ENCODE results near the gene INSYN1.

Gene INSYN1

GRCh38 chr15:73717802-73718201, 35.3 kb downstream of the INSYN1 start:
- H3K27me3 ChIP-seq (ENCODE audit: insufficient read depth, low read length), result no peaks in the 10 kb centered on the region
- no peak overlapping the region for H2BK5ac ChIP-seq (ENCODE audit: low read depth, low read length, poor library complexity)
- H3K4me3 ChIP-seq (ENCODE audit: low read depth, low read length), result no peak overlapping the region
- peaks cover 13 to 19% of the 10 kb centered on the region in 2 experiments for H3K36me3 ChIP-seq (ENCODE audit: control insufficient read depth in 1 of 2, insufficient read depth in 2 of 2, low read length in 2 of 2)
- no peak overlapping the region for H3K4ac ChIP-seq (ENCODE audit: low read depth, low read length)
- H3K4me1 ChIP-seq (ENCODE audit: control insufficient read depth in 1 of 2, insufficient read depth in 2 of 2, low read length in 2 of 2), result no peaks in the 10 kb centered on the region
- no peaks in the 10 kb centered on the region for H3K9me3 ChIP-seq (ENCODE audit: insufficient read depth, low read depth, low read length)
- no peak overlapping the region for H4K91ac ChIP-seq (ENCODE audit: low read depth, low read length)
- no peak overlapping the region for H3K23ac ChIP-seq (ENCODE audit: low read length)
- no peak overlapping the region for H2AK5ac ChIP-seq (ENCODE audit: low read length)
- no peak for DNase-seq
- H2AFZ ChIP-seq (ENCODE audit: insufficient read depth, low read length, poor library complexity), result no peak overlapping the region
- H4K12ac ChIP-seq (ENCODE audit: low read depth, low read length), result no peak overlapping the region
- H3K14ac ChIP-seq (ENCODE audit: low read length), result no peak overlapping the region
- H3K79me2 ChIP-seq (ENCODE audit: control insufficient read depth, insufficient read depth, low read length, poor library complexity), result no peaks in the 10 kb centered on the region
- H2BK12ac ChIP-seq (ENCODE audit: low read length), result no peak overlapping the region
- H3K79me1 ChIP-seq (ENCODE audit: low read length), result no peaks in the 10 kb centered on the region
- no CpG with 5 or more reads among the region's 11 CpGs for WGBS (ENCODE audit: extremely low coverage, insufficient coverage, insufficient read length)
- no peak overlapping the region for H2BK120ac ChIP-seq (ENCODE audit: insufficient read depth, low read length, poor library complexity)
- H4K8ac ChIP-seq (ENCODE audit: low read depth, low read length), result no peak overlapping the region
- no peak overlapping the region for H3K9ac ChIP-seq (ENCODE audit: low read length)
- H3K27ac ChIP-seq (ENCODE audit: low read depth, low read length), result no peak overlapping the region
- no peak overlapping the region for H3K18ac ChIP-seq (ENCODE audit: low read length)
- H3K4me2 ChIP-seq (ENCODE audit: low read length), result no peak overlapping the region

DNA sequence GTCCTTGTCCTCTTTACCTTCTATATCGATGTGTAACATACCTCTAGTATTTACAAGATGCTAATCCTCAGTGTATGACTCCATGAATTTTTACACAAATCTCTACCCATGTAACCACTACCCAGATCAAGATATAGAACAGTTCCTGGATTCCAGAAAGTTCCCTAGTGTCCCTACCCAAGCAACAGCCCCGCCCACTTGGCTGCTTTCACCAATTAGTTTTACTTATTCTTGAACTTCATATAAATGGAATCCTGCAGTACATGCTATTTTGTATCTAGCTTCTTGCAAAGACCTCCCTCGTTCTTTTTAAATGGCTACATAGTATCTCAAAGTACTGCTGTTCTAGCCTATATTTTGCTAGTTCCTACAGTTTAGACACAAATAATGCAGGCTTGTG, 35.9 kb downstream of the INSYN1 start:
- H3K9ac ChIP-seq (ENCODE audit: low read length), result no peak overlapping the region
- H3K79me2 ChIP-seq (ENCODE audit: control insufficient read depth, insufficient read depth, low read length, poor library complexity), result no peaks in the 10 kb centered on the region
- no CpG with 5 or more reads among the region's 3 CpGs for WGBS (ENCODE audit: extremely low coverage, insufficient coverage, insufficient read length)
- H4K12ac ChIP-seq (ENCODE audit: low read depth, low read length), result no peak overlapping the region
- no peaks in the 10 kb centered on the region for H3K79me1 ChIP-seq (ENCODE audit: low read length)
- no peaks in the 10 kb centered on the region for H3K27me3 ChIP-seq (ENCODE audit: insufficient read depth, low read length)
- no peak overlapping the region for H2AFZ ChIP-seq (ENCODE audit: insufficient read depth, low read length, poor library complexity)
- DNase-seq, result peak in 1 of 2 donors; percentile 29
- no peak overlapping the region for H3K4ac ChIP-seq (ENCODE audit: low read depth, low read length)
- no peak overlapping the region for H3K18ac ChIP-seq (ENCODE audit: low read length)
- no peak overlapping the region for H2AK5ac ChIP-seq (ENCODE audit: low read length)
- peaks cover 19 to 25% of the 10 kb centered on the region in 2 experiments for H3K36me3 ChIP-seq (ENCODE audit: control insufficient read depth in 1 of 2, insufficient read depth in 2 of 2, low read length in 2 of 2)
- H2BK5ac ChIP-seq (ENCODE audit: low read depth, low read length, poor library complexity), result no peak overlapping the region
- no peak overlapping the region for H2BK12ac ChIP-seq (ENCODE audit: low read length)
- no peak overlapping the region for H3K14ac ChIP-seq (ENCODE audit: low read length)
- no peak overlapping the region for H3K23ac ChIP-seq (ENCODE audit: low read length)
- H3K4me3 ChIP-seq (ENCODE audit: low read depth, low read length), result no peak overlapping the region
- H3K9me3 ChIP-seq (ENCODE audit: insufficient read depth, low read depth, low read length), result no peaks in the 10 kb centered on the region
- H4K8ac ChIP-seq (ENCODE audit: low read depth, low read length), result no peak overlapping the region
- no peak overlapping the region for H3K4me2 ChIP-seq (ENCODE audit: low read length)
- H4K91ac ChIP-seq (ENCODE audit: low read depth, low read length), result no peak overlapping the region
- no peak overlapping the region for H2BK120ac ChIP-seq (ENCODE audit: insufficient read depth, low read length, poor library complexity)
- no peak overlapping the region for H3K27ac ChIP-seq (ENCODE audit: low read depth, low read length)
- H3K4me1 ChIP-seq (ENCODE audit: control insufficient read depth in 1 of 2, insufficient read depth in 2 of 2, low read length in 2 of 2), result no peaks in the 10 kb centered on the region

GRCh38 chr15:73716417-73716816, 36.7 kb downstream of the INSYN1 start:
- no peaks in the 10 kb centered on the region for H3K79me1 ChIP-seq (ENCODE audit: low read length)
- no peaks in the 10 kb centered on the region for H3K9me3 ChIP-seq (ENCODE audit: insufficient read depth, low read depth, low read length)
- no peaks in the 10 kb centered on the region for H3K27me3 ChIP-seq (ENCODE audit: insufficient read depth, low read length)
- no peak overlapping the region for H4K12ac ChIP-seq (ENCODE audit: low read depth, low read length)
- no peaks in the 10 kb centered on the region for H3K79me2 ChIP-seq (ENCODE audit: control insufficient read depth, insufficient read depth, low read length, poor library complexity)
- no peak overlapping the region for H3K4me2 ChIP-seq (ENCODE audit: low read length)
- no peak overlapping the region for H4K91ac ChIP-seq (ENCODE audit: low read depth, low read length)
- H2BK120ac ChIP-seq (ENCODE audit: insufficient read depth, low read length, poor library complexity), result no peak overlapping the region
- DNase-seq, result no peak
- no peak overlapping the region for H2AFZ ChIP-seq (ENCODE audit: insufficient read depth, low read length, poor library complexity)
- H3K4ac ChIP-seq (ENCODE audit: low read depth, low read length), result no peak overlapping the region
- no CpG with 5 or more reads among the region's 6 CpGs for WGBS (ENCODE audit: extremely low coverage, insufficient coverage, insufficient read length)
- H3K9ac ChIP-seq (ENCODE audit: low read length), result no peak overlapping the region
- H4K8ac ChIP-seq (ENCODE audit: low read depth, low read length), result no peak overlapping the region
- no peak overlapping the region for H3K4me3 ChIP-seq (ENCODE audit: low read depth, low read length)
- no peak overlapping the region for H2AK5ac ChIP-seq (ENCODE audit: low read length)
- no peaks in the 10 kb centered on the region for H3K4me1 ChIP-seq (ENCODE audit: control insufficient read depth in 1 of 2, insufficient read depth in 2 of 2, low read length in 2 of 2)
- no peak overlapping the region for H3K14ac ChIP-seq (ENCODE audit: low read length)
- H3K18ac ChIP-seq (ENCODE audit: low read length), result no peak overlapping the region
- H3K27ac ChIP-seq (ENCODE audit: low read depth, low read length), result no peak overlapping the region
- peaks cover 21 to 30% of the 10 kb centered on the region in 2 experiments for H3K36me3 ChIP-seq (ENCODE audit: control insufficient read depth in 1 of 2, insufficient read depth in 2 of 2, low read length in 2 of 2)
- no peak overlapping the region for H2BK12ac ChIP-seq (ENCODE audit: low read length)
- no peak overlapping the region for H2BK5ac ChIP-seq (ENCODE audit: low read depth, low read length, poor library complexity)
- no peak overlapping the region for H3K23ac ChIP-seq (ENCODE audit: low read length)

GRCh38 chr15:73715417-73715816, 37.7 kb downstream of the INSYN1 start:
- H3K9me3 ChIP-seq (ENCODE audit: insufficient read depth, low read depth, low read length), result no peaks in the 10 kb centered on the region
- no peak overlapping the region for H3K18ac ChIP-seq (ENCODE audit: low read length)
- no peak overlapping the region for H2BK12ac ChIP-seq (ENCODE audit: low read length)
- no peak overlapping the region for H3K23ac ChIP-seq (ENCODE audit: low read length)
- H2BK120ac ChIP-seq (ENCODE audit: insufficient read depth, low read length, poor library complexity), result no peak overlapping the region
- H3K14ac ChIP-seq (ENCODE audit: low read length), result no peak overlapping the region
- no peaks in the 10 kb centered on the region for H3K79me1 ChIP-seq (ENCODE audit: low read length)
- H2AFZ ChIP-seq (ENCODE audit: insufficient read depth, low read length, poor library complexity), result no peak overlapping the region
- H3K9ac ChIP-seq (ENCODE audit: low read length), result no peak overlapping the region
- H3K4me3 ChIP-seq (ENCODE audit: low read depth, low read length), result no peak overlapping the region
- no peak overlapping the region for H2BK5ac ChIP-seq (ENCODE audit: low read depth, low read length, poor library complexity)
- H2AK5ac ChIP-seq (ENCODE audit: low read length), result no peak overlapping the region
- no peaks in the 10 kb centered on the region for H3K27me3 ChIP-seq (ENCODE audit: insufficient read depth, low read length)
- no peak overlapping the region for H3K27ac ChIP-seq (ENCODE audit: low read depth, low read length)
- no peaks in the 10 kb centered on the region for H3K79me2 ChIP-seq (ENCODE audit: control insufficient read depth, insufficient read depth, low read length, poor library complexity)
- H3K36me3 ChIP-seq (ENCODE audit: control insufficient read depth in 1 of 2, insufficient read depth in 2 of 2, low read length in 2 of 2), result peaks cover 29 to 40% of the 10 kb centered on the region in 2 experiments
- H4K91ac ChIP-seq (ENCODE audit: low read depth, low read length), result no peak overlapping the region
- H3K4me2 ChIP-seq (ENCODE audit: low read length), result no peak overlapping the region
- WGBS (ENCODE audit: extremely low coverage, insufficient coverage, insufficient read length), result no CpG with 5 or more reads among the region's 3 CpGs
- no peaks in the 10 kb centered on the region for H3K4me1 ChIP-seq (ENCODE audit: control insufficient read depth in 1 of 2, insufficient read depth in 2 of 2, low read length in 2 of 2)
- no peak overlapping the region for H4K8ac ChIP-seq (ENCODE audit: low read depth, low read length)
- DNase-seq, result no peak
- H4K12ac ChIP-seq (ENCODE audit: low read depth, low read length), result no peak overlapping the region
- no peak overlapping the region for H3K4ac ChIP-seq (ENCODE audit: low read depth, low read length)
